Measurements from ENCODE around the gene FTMT.
A peak's percentile ranks its signal among the peaks of the same experiment; 100 is the strongest.

Gene FTMT

DNA sequence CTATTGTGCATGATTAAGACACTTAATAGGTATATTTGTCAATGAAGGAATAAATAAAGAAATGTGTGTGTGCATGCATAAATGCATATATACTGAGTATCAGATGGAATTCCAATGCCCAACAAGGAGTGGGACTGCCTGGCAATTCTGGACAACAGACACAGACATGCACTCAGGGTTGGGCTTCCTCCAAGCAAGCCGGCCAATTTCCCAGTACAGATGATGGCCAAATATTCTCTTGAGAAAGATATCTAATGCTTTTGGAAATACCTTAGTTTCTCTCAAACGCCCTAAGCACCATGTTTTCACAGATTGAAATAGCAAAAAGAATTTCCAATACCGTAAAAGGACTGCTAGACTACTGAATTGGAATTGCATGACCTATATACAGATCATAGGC, 11.1 kb downstream of the FTMT start:
- H3K4me1 ChIP-seq (ENCODE audit: control insufficient read depth in 5 of 5, insufficient read depth in 5 of 5, low read length in 5 of 5) = peaks cover 0 to 25% (median 7%) of the 10 kb centered on the region in 5 donors

DNA sequence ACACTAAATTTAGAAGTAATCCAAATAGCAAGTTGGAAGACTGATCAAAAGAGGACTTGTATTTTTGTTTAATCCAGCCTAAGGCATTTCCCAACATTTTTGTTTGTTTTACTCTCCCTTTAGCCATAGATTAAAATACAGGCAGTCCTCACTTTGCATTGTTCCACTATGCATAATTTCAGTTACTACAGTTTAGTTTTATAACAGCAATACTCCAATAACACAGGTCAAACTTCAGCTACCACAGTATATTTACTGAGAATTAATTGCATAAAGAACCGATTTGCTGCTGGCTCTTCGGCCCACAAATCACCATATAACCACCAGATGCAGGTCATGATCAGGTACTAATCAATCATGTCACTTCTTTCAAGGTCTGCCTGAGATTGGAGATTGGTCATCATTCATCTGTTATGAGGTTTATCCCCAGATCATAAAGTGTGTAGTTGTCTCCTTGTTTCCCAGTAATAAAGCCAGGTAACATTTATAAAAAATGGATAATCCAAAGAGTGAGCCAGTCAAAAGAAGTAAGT, 12.1 kb downstream of the FTMT start:
- H3K27me3 ChIP-seq (ENCODE audit: control insufficient read depth in 5 of 5, insufficient read depth in 4 of 5, low read length in 5 of 5) = no peaks in the 10 kb centered on the region
- no peak overlapping the region for H3K4me3 ChIP-seq (ENCODE audit: low read depth in 1 of 5, low read length in 5 of 5)
- no peak overlapping the region for H3K9ac ChIP-seq (ENCODE audit: low read length in 5 of 5)
- H3K36me3 ChIP-seq (ENCODE audit: control insufficient read depth in 5 of 5, insufficient read depth in 5 of 5, low read length in 5 of 5) = no peaks in the 10 kb centered on the region
- H3K4me1 ChIP-seq (ENCODE audit: control insufficient read depth in 5 of 5, insufficient read depth in 5 of 5, low read length in 5 of 5) = peaks cover 0 to 25% (median 7%) of the 10 kb centered on the region in 5 donors
- no peak overlapping the region for H3K27ac ChIP-seq (ENCODE audit: low read depth, low read length)
- no peaks in the 10 kb centered on the region for H3K9me3 ChIP-seq (ENCODE audit: control insufficient read depth in 5 of 5, low read length in 5 of 5)

More for the DNA sequence above, 11.1 kb downstream of the FTMT start:
- Histone ChIP-seq H3K9ac (ENCODE audit: low read length in 5 of 5) (peak overlapping the region in 1 of 5 donors; percentile 25), H3K9me3 (ENCODE audit: control insufficient read depth in 5 of 5, low read length in 5 of 5) (no peaks in the 10 kb centered on the region), H3K27ac (ENCODE audit: low read depth, low read length) (no peak overlapping the region), H3K27me3 (ENCODE audit: control insufficient read depth in 5 of 5, insufficient read depth in 4 of 5, low read length in 5 of 5) (no peaks in the 10 kb centered on the region), H3K36me3 (ENCODE audit: control insufficient read depth in 5 of 5, insufficient read depth in 5 of 5, low read length in 5 of 5) (no peaks in the 10 kb centered on the region), H3K4me3 (ENCODE audit: low read depth in 1 of 5, low read length in 5 of 5) (no peak overlapping the region)

- Histone ChIP-seq H3K9me3 (ENCODE audit: control insufficient read depth in 5 of 5, low read length in 5 of 5) (no peaks in the 10 kb centered on the region), H3K36me3 (ENCODE audit: control insufficient read depth in 5 of 5, insufficient read depth in 5 of 5, low read length in 5 of 5) (no peaks in the 10 kb centered on the region), H3K4me1 (ENCODE audit: control insufficient read depth in 5 of 5, insufficient read depth in 5 of 5, low read length in 5 of 5) (peaks cover 0 to 23% (median 7%) of the 10 kb centered on the region in 5 donors), H3K9ac (ENCODE audit: low read length in 5 of 5) (peak overlapping the region in 1 of 5 donors; percentile 13), H3K27me3 (ENCODE audit: control insufficient read depth in 5 of 5, insufficient read depth in 4 of 5, low read length in 5 of 5) (no peaks in the 10 kb centered on the region), H3K27ac (ENCODE audit: low read depth, low read length) (no peak overlapping the region), H3K4me3 (ENCODE audit: low read depth in 1 of 5, low read length in 5 of 5) (no peak overlapping the region)
Observed at GRCh38 chr5:121867403-121867802, 15.7 kb downstream of the FTMT start.

GRCh38 chr5:121870489-121870888, 18.8 kb downstream of the FTMT start:
- no peak overlapping the region for H3K4me3 ChIP-seq (ENCODE audit: low read depth in 1 of 5, low read length in 5 of 5)
- H3K36me3 ChIP-seq (ENCODE audit: control insufficient read depth in 5 of 5, insufficient read depth in 5 of 5, low read length in 5 of 5) = no peaks in the 10 kb centered on the region
- no peak overlapping the region for H3K27ac ChIP-seq (ENCODE audit: low read depth, low read length)
- H3K9ac ChIP-seq (ENCODE audit: low read length in 5 of 5) = no peak overlapping the region
- no peaks in the 10 kb centered on the region for H3K9me3 ChIP-seq (ENCODE audit: control insufficient read depth in 5 of 5, low read length in 5 of 5)
- no peaks in the 10 kb centered on the region for H3K27me3 ChIP-seq (ENCODE audit: control insufficient read depth in 5 of 5, insufficient read depth in 4 of 5, low read length in 5 of 5)
- H3K4me1 ChIP-seq (ENCODE audit: control insufficient read depth in 5 of 5, insufficient read depth in 5 of 5, low read length in 5 of 5) = peaks cover 0 to 16% (median 0%) of the 10 kb centered on the region in 5 donors

- Histone ChIP-seq H3K27ac (ENCODE audit: low read depth, low read length) (no peak overlapping the region), H3K4me3 (ENCODE audit: low read depth in 1 of 5, low read length in 5 of 5) (no peak overlapping the region), H3K9ac (ENCODE audit: low read length in 5 of 5) (no peak overlapping the region), H3K4me1 (ENCODE audit: control insufficient read depth in 5 of 5, insufficient read depth in 5 of 5, low read length in 5 of 5) (peaks cover 0 to 6% (median 0%) of the 10 kb centered on the region in 5 donors), H3K9me3 (ENCODE audit: control insufficient read depth in 5 of 5, low read length in 5 of 5) (no peaks in the 10 kb centered on the region), H3K27me3 (ENCODE audit: control insufficient read depth in 5 of 5, insufficient read depth in 4 of 5, low read length in 5 of 5) (no peaks in the 10 kb centered on the region), H3K36me3 (ENCODE audit: control insufficient read depth in 5 of 5, insufficient read depth in 5 of 5, low read length in 5 of 5) (no peaks in the 10 kb centered on the region)
Observed at GRCh38 chr5:121872856-121873255, 21.2 kb downstream of the FTMT start.

GRCh38 chr5:121873409-121873808, 21.7 kb downstream of the FTMT start:
- Histone ChIP-seq H3K9ac (ENCODE audit: low read length in 5 of 5) (no peak overlapping the region), H3K27ac (ENCODE audit: low read depth, low read length) (no peak overlapping the region), H3K4me3 (ENCODE audit: low read depth in 1 of 5, low read length in 5 of 5) (no peak overlapping the region), H3K9me3 (ENCODE audit: control insufficient read depth in 5 of 5, low read length in 5 of 5) (no peaks in the 10 kb centered on the region), H3K4me1 (ENCODE audit: control insufficient read depth in 5 of 5, insufficient read depth in 5 of 5, low read length in 5 of 5) (peaks cover 0 to 6% (median 0%) of the 10 kb centered on the region in 5 donors), H3K36me3 (ENCODE audit: control insufficient read depth in 5 of 5, insufficient read depth in 5 of 5, low read length in 5 of 5) (no peaks in the 10 kb centered on the region), H3K27me3 (ENCODE audit: control insufficient read depth in 5 of 5, insufficient read depth in 4 of 5, low read length in 5 of 5) (no peaks in the 10 kb centered on the region)

- Histone ChIP-seq H3K36me3 (ENCODE audit: control insufficient read depth in 5 of 5, insufficient read depth in 5 of 5, low read length in 5 of 5) (no peaks in the 10 kb centered on the region), H3K4me3 (ENCODE audit: low read depth in 1 of 5, low read length in 5 of 5) (no peak overlapping the region), H3K9ac (ENCODE audit: low read length in 5 of 5) (no peak overlapping the region), H3K27me3 (ENCODE audit: control insufficient read depth in 5 of 5, insufficient read depth in 4 of 5, low read length in 5 of 5) (no peaks in the 10 kb centered on the region), H3K9me3 (ENCODE audit: control insufficient read depth in 5 of 5, low read length in 5 of 5) (no peaks in the 10 kb centered on the region), H3K4me1 (ENCODE audit: control insufficient read depth in 5 of 5, insufficient read depth in 5 of 5, low read length in 5 of 5) (no peaks in the 10 kb centered on the region), H3K27ac (ENCODE audit: low read depth, low read length) (no peak overlapping the region)
Observed at GRCh38 chr5:121885630-121886029, 33.9 kb downstream of the FTMT start.

- Histone ChIP-seq H3K36me3 (ENCODE audit: control insufficient read depth in 5 of 5, insufficient read depth in 5 of 5, low read length in 5 of 5) (no peaks in the 10 kb centered on the region), H3K9ac (ENCODE audit: low read length in 5 of 5) (no peak overlapping the region), H3K27ac (ENCODE audit: low read depth, low read length) (no peak overlapping the region), H3K9me3 (ENCODE audit: control insufficient read depth in 5 of 5, low read length in 5 of 5) (no peaks in the 10 kb centered on the region), H3K27me3 (ENCODE audit: control insufficient read depth in 5 of 5, insufficient read depth in 4 of 5, low read length in 5 of 5) (no peaks in the 10 kb centered on the region), H3K4me3 (ENCODE audit: low read depth in 1 of 5, low read length in 5 of 5) (no peak overlapping the region), H3K4me1 (ENCODE audit: control insufficient read depth in 5 of 5, insufficient read depth in 5 of 5, low read length in 5 of 5) (no peaks in the 10 kb centered on the region)
Observed at GRCh38 chr5:121887727-121888126, 36.0 kb downstream of the FTMT start.

DNA sequence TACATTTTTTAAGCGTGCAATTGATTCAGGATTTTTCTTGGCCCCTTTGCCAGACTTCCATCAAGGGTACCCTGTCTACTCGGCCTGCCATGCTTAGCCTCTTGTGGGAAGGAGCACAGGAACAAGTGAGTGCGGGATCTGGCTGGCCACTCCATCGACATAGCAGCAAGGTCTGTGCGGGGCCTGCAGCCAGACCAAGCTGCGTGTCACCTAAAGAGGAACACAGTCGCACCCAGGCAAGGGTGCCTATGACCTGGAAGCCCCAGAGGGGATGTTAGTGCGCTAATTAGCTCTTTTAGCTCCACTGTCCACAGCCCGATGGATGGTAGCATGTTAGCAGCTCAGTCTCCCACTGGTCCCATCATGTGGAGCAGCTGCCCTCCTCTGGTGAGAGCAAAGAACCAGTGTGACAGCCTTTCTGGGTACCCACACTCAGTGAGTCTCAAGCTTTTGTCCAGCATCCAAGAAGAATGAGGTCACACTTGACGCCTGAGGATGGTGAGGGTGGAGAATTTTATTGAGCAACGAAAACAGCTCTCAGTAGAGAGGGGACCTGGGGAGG, 38.7 kb downstream of the FTMT start:
- Histone ChIP-seq H3K9me3 (ENCODE audit: control insufficient read depth in 5 of 5, low read length in 5 of 5) (no peaks in the 10 kb centered on the region), H3K4me1 (ENCODE audit: control insufficient read depth in 5 of 5, insufficient read depth in 5 of 5, low read length in 5 of 5) (no peaks in the 10 kb centered on the region), H3K36me3 (ENCODE audit: control insufficient read depth in 5 of 5, insufficient read depth in 5 of 5, low read length in 5 of 5) (no peaks in the 10 kb centered on the region), H3K4me3 (ENCODE audit: low read depth in 1 of 5, low read length in 5 of 5) (no peak overlapping the region), H3K9ac (ENCODE audit: low read length in 5 of 5) (no peak overlapping the region), H3K27me3 (ENCODE audit: control insufficient read depth in 5 of 5, insufficient read depth in 4 of 5, low read length in 5 of 5) (no peaks in the 10 kb centered on the region), H3K27ac (ENCODE audit: low read depth, low read length) (no peak overlapping the region)

DNA sequence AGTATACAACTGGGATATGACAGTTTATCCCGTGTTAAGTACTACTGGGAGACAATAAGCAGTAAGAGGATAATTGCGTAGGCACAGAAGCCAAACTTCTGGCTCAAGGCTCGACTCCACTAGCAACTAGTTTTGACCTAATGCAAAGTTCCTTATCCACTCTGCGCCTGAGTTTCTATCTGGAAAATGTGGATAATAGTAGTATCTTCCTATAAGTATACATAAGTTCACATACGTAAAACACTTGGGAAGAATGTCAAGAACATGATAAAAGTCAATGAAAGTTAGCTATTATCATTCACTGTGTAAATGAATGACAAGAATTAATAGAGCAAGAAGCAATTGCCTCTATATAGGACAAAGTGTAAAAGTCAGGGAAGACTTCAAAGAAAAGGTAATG, 45.7 kb downstream of the FTMT start:
- Histone ChIP-seq H3K36me3 (ENCODE audit: control insufficient read depth in 5 of 5, insufficient read depth in 5 of 5, low read length in 5 of 5) (no peaks in the 10 kb centered on the region), H3K9ac (ENCODE audit: low read length in 5 of 5) (no peak overlapping the region), H3K4me3 (ENCODE audit: low read depth in 1 of 5, low read length in 5 of 5) (no peak overlapping the region), H3K9me3 (ENCODE audit: control insufficient read depth in 5 of 5, low read length in 5 of 5) (no peaks in the 10 kb centered on the region), H3K27ac (ENCODE audit: low read depth, low read length) (no peak overlapping the region), H3K4me1 (ENCODE audit: control insufficient read depth in 5 of 5, insufficient read depth in 5 of 5, low read length in 5 of 5) (no peaks in the 10 kb centered on the region), H3K27me3 (ENCODE audit: control insufficient read depth in 5 of 5, insufficient read depth in 4 of 5, low read length in 5 of 5) (no peaks in the 10 kb centered on the region)
